Left renal cortex interstitium (tissue), 4 donors: ENCODE results near the gene DLX4. TPM values are rescaled to one million over a fixed set of nuclear protein-coding genes. Genes with fewer than 3 reads are reported as not detected.

ENCODE experiments used
- DNase-seq, 4 donors: peaks; one replicate each; pipeline ENCODE4 v3.0.0-alpha.2; 2013; ENCODE audit warnings: low read depth in 4 of 4, low spot score in 2 of 4, missing footprints in 1 of 4
- polyA plus RNA-seq, 4 donors: library from polyadenylated mRNA; unstranded; fragments of 120-200 nt; gene quantifications; one replicate each; pipeline ENCODE4 v1.2.1, GENCODE V29; 2013; ENCODE audit not compliant: insufficient read length in 4 of 4

The DLX4 gene
- polyA plus RNA-seq, 4 donors: 0.49 to 0.66 (median 0.55) TPM

DNA sequence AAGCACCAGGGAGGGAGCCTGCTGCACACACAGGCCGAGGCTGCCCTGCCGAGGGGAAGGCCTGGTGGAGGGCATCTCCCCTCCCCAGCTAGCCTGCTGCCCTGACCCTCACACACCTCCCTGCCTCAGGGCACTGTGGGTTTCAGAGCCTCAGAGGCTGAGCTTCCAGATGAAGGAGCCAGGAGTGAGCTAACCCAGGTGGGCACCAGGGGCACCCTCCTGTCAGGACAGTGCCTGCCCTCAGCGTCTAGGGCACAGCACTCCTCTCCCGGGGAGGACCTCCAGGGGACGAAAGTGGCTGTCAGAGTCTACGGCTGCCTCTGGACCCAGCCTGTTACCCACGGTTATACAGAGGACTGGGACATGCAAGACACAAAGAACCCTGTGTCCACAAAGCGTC is 22.8 kb upstream of the DLX4 start:
- no peak for DNase-seq

DNA sequence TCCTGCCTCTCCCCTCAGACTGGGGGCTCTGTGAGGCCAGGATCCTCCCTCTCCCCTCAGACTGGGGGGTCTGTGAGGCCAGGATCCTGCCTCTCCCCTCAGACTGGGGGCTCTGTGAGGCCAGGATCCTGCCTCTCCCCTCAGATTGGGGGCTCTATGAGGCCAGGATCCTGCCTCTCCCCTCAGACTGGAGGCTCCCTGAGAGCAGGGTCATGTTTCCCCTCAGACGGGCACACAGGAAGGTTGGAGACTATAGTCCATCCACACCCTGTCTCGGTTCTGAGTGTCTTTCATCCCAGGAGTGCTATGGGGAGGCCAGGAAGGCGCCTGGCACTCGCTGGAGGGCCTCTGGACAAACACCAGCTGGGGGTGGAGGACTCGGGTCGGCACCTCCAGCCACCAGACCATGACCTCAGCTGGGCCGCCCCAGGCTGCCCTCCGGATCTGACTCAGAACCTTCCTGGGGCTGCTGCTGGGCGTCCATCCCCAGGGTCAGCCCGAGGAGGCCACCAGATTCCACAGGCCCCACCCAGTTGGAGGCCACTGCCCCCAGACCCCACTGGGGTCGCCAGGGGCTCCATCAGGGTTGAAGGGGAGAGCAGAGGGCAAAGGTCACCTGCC is 21.9 kb upstream of the DLX4 start:
- no peak for DNase-seq

DNA sequence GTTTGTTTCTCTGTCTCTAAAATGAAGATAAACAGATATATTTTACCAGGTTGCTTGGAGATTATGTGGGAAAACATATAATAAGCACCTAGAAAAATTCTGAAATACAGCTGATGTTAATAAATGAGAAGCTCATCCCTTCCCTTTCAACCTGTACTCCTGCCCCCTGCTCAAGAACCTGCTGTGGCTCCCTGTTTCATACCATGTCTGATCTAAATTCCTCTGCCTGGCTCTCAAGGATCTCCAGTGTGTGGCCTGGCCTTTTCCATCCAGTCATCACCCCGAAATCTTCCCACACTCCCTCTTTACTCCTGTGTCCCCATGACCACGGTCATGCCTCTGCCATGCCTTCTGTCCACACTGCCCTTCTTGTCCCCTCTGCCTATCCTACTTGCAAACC is 19.4 kb upstream of the DLX4 start:
- DNase-seq: no peak

DNA sequence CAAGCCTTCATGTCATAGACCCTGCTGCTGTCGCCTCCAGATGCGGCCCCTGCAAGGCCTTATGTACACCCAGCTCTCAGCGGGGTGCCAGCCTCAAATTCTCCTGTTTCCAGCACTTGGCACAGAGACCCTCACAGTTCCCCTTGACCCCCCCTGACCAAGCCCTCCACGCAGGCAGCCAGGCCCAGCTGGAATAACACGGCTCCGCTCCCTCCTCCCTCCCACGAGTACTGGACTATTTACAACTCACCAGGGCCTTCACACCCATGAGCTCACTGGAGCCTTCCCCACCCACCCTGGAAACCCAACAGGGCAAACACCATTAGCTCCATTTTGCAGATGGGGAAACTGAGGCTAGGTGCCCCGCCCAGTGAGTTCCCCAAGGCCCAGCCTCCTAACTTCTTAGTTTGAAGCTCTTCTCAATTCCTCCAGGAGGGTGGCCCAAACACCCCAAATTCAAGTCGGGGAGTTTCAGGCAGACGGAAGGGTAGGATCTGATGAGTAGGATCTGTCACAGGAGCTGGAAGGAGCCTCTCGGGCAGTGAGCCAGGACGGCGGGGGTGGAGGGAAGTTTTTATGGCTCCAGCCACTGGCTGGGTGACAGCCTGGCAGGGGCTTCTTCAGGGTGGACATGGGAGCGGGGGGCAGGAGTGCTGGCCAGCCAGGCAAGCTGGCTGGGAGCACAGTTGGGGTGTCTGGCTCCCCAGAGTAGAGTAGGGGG is 17.5 kb upstream of the DLX4 start:
- DNase-seq: no peak

DNA sequence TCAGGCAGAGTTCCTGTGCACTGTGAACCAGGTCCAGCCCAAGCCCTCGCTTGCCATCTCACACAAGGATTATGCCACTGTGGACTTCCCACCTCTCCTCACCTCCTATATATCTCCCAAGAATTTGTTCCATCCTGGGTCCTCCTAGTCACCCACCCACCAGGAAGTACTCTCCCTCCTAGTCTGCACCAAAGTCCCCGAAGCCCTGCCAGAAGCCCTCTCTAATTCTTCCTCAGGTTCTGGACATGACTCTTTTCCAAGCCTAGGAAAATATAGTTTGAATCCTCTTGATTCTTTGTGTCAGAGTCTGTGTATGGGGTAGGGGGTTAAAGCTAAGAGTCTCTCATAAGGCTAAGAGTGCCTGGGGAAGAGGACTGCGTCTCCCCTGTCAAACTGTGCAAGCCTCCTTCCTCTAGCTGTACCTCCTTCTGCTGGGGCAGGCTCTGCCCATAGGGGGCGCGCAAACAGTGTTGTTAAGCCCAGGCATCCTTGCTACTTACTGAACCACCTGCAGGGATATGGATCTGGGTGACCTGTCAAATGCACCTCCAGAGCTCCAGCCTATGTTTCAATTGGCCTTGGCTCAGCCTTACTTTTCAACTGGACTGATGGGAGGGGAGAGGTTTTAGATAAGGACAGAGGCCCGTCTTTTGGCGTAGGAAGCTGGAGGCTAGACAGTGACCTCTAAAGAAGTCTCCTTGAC is 16.6 kb upstream of the DLX4 start:
- peak in 1 of 4 donors; percentile 73 for DNase-seq

DNA sequence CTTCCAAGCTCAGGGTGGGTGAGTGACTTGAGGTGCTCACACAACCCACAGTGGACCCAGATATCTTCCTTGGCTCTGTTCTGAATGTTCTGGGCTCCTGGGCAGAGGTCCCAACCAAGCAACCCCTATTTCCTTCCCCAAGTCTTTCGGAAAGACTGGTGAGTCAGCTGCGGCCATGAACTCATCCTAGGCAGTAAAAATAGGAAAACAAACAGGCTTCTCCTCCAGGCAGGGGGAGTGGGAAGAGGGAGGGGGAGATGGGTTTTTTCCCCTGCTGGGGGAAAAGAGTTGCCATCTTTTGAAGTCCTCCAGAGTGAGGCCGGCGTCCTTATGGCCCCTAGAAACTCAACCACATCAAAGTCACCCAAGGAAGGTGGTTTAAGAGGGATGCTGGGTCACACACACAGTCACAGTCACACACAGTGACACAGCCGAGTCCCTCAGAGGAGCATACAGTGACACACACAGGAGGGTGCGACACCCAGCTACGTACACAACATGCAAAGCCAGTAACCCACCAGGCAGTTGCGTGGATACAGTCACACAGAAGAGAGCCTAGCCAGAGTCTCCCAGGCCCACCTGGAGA is 16.0 kb upstream of the DLX4 start:
- no peak for DNase-seq

DNA sequence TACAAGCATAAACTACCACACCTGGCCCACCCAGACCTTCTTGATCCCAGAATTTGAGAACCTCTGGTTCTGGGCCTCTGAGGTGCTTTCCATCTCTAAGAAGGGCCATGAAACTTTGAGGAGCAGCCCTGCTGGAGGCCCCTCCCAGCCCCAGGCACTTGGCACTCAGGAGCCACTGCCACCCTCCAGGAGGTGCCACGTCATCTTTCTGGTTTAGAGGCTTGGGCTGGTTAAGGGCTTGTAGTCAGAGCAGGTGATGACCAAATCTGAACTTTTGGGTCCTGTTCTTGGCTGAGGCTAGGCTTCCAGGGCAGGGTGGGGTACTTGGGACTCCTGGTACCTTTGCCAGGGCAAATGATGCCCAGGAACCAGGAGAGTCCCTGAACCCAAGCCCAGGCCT is 13.8 kb upstream of the DLX4 start:
- DNase-seq: no peak

DNA sequence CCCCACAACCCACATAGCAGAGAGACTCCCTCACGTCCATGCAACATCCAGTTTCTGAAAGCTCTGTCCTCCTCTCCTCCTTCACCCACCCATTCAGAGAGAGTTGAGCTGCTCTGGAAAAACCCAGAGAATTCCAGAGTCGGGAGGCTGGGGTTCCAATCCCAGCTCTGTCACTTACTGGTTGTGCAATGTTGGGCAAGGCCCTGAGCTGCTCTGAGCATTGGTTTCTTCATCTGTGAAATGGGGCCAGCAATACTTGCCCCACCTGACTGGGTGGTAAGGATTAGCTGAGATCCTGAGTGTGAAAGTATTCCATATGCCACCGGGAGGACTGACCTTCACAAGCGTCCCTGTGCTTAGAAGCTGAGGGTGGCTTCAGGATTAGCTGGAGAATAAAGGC is 12.2 kb upstream of the DLX4 start:
- no peak for DNase-seq

DNA sequence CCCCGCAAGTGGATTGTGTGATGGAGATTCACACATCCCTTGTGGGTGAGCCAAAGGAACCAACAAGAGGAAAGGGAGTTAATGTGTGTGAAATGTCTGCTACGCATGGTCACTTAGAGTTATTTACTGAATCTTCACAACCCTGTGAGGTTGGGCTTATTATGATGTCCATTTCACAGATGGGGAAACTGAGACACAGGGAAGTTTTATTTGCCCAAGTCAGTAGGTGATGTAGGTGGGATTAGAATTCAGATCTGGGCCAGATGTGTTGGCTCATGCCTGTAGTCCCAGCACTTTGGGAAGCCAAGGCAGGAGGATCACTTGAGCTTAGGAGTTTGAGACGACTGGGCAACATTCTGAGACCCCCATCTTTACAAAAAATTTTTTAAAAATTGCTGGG is 11.6 kb upstream of the DLX4 start:
- no peak for DNase-seq

DNA sequence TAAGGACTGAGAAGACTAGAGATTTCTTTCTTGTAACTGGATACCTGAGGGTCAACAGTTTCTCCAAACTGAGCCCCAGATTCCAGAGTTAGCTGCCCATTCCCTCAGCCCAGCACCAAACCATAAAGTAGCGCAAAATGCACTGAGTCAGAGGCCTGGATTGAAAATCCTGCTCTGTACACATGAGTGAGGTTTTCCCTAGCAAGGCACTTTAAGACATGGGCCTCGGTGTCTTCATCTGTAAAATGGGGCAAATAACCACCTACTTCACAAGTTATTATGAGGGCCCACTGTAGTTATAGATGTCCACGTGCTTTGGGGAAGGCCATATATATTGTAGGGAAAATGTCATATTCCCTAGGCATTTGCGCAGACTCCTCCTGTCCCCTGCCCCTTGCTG is 10.3 kb upstream of the DLX4 start:
- DNase-seq: no peak

DNA sequence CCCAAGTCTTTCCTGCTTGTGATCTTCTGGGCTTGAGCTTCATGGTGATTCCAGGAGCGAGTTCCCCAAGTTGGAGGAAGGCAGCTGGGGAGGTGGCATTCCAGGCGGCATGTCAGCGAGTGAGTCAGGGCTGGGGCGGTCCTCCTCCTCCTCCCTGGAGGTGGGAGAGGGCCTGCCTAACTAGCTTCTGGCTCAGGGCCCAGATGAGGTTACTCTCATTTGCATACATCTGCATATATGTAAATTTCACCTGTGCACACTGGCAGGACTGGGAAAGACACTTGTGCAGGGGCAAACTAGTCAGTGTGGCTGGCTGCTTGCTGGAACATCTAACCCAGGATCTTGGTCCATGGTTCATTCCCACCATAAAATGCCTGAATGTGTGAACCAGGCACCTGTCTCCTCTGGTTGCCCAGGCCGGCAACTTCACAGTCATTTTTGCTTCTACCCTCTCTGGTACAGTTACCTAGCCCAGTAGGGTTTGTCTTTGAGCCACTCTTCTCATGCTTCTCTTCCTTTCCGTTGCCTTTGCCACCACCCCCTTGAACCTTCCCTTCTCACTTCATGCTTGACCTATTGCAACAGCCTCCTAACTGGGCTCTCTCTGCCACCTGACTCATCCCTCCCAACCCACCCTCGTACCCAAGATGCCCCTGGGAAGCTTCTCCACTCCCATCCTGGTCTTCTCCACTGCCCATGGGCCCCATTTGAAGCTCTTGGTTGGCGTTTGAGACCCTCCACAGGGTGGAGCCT is 9.6 kb upstream of the DLX4 start:
- no peak for DNase-seq

DNA sequence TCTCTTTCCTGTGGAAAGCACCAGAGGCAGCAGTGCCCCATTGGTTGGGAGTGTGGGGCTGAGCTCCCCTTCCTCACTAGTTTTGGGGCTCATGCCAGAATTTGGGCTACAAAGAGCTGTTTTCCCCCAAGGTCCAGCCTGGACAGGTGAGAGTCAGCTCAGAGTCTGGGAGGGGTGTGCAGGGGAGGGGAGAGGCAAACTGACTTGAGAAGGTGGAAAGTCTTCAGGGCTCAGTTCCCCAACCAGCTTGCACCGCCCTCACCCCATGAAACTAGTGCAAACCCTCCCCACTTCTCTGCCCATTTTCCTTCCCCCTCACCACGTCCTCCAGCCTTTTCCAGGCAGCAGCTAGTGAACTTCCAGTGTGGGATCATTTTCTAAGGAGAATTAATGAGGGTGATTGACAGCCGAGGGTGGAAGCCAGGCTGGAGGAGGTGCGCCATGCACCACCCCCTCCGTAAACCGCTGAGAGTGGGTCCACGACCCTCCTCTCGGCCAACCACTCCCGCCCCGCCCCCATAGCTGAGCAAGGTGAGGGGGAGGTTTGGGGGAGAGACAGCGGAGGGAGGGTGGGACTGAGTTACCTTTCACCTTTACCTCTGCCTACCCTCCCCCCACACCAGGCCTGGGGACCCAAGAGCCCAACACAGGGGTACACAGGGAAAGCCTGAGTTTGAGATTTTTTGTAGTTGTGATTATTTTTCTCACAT is 6.2 kb upstream of the DLX4 start:
- no peak for DNase-seq

DNA sequence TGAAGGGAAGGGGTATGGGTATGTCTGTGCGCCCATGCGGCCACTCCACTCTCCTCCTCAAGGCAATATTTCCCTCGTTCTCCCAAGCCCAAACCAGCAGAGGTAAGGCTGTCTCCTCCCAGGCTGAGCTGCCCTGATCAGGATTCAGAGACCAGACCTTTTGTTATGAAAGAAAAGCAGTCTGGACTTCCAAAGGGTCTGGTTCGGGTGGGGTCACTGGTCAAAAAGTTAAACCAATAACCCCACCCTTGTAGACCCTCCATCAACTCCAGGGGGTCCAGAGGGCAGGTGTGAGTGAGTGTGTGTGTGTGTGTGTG is 5.7 kb upstream of the DLX4 start:
- DNase-seq: no peak

DNA sequence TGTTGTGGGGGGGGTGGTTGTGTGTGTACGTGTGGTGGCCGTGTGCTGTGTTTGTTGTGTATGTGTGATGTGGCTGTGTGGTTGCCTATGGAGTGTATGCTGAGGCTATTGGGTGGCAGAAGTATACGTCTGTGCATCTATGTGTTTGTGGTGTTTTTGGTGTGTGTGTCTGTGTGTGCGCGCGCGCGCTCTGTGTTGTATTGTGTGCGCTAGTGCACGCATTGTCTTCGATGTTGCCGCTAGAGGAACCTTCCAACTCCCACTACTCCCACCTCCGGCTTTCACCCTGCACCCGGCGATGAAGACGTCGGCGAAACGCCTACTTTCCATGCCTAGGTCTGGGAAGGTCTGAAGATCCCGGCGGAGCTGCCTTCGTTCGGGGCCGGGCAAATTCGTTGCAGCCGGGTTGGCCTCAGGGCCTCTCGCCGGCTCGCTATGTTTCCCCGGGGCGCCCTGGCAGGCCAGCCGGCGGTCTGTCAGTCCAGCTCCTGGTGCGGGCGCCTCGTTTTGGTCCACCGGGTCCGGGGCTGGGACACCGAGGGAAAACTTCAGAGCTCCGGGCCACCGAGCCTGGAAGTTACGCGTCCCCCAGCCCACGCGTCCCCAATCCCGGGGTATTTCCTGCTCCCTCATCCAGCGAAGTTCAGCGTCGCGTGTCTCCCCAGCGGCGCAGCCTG is 5.2 kb upstream of the DLX4 start:
- DNase-seq: no peak

DNA sequence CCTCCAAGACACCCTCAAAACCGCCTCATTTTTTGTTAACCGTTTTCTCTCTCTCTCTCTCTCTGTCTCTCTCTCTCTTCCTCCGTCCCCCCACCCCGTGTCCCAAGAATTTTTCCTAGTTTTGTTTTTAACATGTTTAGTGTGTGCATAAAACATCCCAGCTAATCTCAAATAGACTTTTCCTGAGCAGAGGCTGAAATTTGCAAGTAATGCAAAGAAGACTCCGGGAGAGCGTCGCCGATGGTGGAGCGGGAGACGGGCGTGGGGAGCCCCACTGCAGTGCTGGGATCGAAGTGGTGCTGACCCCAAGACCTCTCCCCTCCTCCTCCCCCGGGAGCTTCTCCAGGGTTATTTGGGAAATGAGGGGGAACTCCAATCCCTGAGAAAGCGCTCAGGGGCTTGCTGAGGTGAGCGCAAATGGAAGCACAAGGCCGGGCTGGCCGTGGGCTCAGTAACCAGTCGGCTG is 4.7 kb upstream of the DLX4 start:
- no peak for DNase-seq

DNA sequence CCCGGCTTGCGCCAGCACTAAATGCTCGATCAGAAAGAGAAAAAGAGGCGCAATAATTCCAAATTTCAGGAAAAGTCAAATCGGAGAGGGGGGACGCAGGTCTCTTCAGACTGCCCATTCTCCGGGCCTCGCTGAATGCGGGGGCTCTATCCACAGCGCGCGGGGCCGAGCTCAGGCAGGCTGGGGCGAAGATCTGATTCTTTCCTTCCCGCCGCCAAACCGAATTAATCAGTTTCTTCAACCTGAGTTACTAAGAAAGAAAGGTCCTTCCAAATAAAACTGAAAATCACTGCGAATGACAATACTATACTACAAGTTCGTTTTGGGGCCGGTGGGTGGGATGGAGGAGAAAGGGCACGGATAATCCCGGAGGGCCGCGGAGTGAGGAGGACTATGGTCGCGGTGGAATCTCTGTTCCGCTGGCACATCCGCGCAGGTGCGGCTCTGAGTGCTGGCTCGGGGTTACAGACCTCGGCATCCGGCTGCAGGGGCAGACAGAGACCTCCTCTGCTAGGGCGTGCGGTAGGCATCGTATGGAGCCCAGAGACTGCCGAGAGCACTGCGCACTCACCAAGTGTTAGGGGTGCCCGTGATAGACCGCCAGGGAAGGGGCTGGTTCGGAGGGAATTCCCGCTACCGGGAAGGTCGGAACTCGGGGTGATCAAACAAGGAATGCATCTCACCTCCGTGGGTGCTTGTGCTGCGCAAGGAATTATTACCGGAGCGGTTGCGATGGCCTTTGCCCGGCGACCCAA is 4.0 kb upstream of the DLX4 start:
- no peak for DNase-seq

DNA sequence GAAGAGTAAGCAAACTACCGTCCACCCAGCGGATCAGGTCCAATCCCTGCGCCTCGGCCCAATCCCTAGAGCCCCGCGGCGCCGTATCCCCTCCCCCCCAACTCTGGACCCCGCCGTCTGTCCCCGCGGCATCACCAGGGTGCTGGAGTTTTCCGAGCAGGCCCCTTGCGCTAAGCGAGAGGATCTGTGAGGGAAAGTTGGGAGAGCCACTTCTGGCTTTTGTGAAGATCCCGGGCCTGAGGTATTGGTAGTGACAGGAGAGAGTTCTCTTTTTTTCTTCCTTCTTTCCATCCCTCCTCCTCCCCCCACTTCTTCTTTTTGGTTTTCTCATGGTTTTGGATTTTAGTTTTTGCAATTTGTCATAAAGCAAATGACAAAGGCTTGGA is 3.5 kb upstream of the DLX4 start:
- DNase-seq: no peak

DNA sequence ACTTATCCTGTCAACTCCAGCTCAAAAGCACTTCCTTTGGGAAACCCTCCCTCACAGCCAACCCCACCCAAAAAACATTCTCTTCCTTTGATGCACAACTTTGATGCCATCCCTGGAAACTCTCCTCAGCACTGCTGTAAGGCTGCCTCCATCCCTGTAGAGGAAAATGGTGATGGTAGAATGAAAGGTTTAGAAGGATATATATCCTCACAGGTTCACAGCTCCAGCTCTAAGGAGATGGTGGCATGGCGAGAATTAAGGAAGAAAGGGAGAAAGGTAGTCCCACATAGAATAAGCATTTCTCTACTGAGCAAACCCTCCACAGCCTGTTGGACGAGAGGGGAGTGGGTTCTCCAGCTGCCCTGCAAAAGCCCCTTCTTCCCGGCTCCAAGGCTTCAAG is 2.2 kb upstream of the DLX4 start:
- DNase-seq: no peak

DNA sequence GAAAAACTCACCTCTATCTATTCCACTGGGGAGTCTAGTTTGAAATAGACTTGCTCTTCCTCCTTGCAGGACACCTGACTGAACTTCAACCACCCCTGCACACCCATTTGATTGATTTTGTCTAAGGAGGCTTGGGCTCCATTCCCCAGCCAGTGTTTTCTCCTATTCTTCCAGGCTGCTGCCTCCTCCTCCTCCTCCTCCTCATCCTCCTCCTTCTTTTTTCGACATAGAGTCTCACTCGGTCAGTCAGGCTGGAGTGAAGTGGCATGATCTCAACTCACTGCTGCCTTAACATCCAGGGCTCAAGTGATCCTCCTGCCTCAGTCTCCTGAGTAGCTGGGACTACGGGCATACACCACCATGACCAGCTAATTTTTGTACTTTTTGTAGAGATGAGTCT is 1.8 kb upstream of the DLX4 start:
- DNase-seq: no peak
